DLD1 (cell line): Measurements from ENCODE around the gene DDOST.
"Not testable (repeated sequence)": the region's sequence is repeated elsewhere in the genome, so short reads cannot be mapped to it uniquely, and the experiment has no call there.

Source experiments
- in situ Hi-C: cut with HindIII; loops from 2 replicates; pipeline ENCODE4 v1.10.0; 2017; ENCODE audit warnings: low sequenced_read_pairs

Gene DDOST

DNA sequence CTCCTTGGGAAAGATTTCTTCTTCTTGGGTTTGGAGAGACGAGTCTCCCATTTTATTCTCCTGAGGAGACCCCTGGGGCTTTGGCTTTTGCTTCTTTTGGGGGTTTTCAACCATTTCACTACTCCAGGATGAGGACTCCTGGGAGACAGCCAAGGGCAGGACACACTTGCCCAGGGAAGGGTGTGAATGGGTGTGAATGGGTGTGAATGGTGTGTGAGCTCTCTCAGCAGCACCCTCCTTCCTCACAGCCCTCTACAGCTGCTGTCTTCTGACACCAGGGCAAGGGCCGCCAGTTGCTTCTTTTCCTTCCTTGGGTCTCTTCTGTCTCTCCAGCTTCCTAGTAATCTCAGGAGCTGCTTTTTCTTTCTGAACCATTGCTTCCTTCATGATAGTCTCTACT is 32.5 kb upstream of the DDOST start:
- in situ Hi-C loops: no loop called here

DNA sequence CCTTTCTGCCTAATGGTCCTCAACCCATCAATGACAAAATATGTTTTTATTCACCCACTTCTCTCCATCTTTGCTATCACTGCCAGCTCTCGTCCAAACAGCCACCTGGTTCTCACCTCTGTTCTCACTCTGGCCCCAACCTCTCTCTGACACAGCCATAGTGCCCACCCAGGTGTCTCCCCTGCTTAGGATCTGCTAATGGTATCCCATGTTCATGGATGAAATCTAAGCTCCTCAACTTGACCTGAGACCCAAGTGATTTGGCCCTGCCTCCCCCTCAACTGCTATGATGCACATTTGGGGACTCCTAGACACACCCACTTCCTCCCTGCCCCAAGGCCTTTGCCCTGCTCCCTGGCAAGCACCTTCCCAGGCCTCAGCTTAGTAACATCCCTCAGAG is 30.7 kb upstream of the DDOST start:
- in situ Hi-C loops: no loop called here

DNA sequence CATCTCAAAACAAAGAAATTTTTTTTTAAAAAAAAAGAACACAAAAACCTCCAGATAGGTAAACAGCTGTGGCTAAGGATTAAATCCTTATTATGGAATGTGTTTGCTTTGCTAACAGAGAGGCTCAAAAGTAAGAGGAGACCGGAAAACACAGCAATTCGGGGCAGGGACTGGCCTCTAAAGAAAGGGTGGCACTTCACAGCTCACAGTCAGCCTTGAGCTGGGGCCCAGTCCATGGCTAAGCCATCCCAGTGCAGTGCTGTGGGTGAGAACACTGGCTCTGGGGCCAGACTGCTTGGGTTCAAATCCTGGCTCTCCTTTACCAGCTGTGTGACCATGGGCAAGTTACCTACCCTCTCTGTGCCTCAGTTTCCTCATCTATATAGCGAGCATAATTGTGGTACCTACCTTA is 28.5 kb upstream of the DDOST start:
- in situ Hi-C loops: no loop called here

DNA sequence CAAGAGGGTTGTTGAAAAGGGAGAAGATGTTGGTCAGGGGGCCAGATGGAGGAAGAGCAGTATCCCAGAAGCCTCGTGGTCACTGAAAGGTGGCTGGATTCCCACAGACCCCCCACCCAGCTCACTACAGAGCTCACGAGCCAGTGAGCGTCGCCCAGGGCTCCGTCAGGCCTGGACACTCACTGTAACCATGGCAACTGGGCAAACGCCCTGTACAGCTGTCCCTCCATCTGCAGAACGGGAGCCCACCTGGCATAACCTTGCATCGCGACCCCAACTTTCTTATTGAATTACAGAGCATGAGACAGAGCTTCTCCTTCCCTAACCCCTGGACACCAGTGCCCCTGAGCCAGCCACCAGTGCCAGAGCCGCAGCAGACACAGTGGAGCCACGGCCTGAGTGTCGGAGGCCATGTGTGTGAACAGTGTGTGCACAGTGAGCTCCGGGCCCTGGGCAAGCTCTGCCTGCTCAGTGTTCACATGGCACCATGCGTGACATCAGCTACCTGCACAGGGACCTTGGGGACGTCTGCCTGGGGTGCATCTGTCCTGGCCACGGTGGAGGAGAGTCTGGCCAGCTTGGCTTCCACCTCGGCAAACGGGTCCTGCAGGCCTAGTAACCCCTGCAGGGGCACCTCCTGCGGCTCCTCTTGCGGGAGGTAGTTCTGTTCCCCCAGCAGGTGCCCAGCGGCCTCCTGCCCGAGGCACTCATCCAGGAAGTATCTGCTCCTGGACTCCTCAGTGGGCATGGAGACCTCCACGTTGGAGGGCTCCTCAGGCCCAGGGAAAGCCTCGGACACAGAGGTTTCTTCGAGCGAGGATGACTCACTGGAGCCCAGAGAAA is 25.9 kb upstream of the DDOST start:
- in situ Hi-C loops: no loop called here

DNA sequence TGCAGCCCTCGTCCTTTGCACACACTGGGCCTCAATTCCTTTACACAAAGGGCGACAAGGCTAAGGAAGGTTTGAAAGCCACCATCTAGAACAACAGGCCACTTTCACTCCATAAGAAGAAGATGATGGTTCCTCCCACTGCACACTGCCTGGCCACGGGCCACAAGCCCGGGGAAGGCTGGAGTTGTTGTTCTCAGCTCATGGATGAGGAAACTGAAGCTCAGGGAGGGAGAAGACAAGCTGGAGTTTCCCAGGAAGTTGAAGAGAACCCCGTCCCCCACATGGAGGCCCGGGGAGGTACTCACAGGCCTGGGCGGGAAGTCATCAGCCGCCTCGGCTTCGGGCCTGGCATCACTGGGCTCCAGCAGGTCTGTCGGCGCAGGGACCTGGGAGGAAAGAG is 24.6 kb upstream of the DDOST start:
- in situ Hi-C loops: no loop called here

DNA sequence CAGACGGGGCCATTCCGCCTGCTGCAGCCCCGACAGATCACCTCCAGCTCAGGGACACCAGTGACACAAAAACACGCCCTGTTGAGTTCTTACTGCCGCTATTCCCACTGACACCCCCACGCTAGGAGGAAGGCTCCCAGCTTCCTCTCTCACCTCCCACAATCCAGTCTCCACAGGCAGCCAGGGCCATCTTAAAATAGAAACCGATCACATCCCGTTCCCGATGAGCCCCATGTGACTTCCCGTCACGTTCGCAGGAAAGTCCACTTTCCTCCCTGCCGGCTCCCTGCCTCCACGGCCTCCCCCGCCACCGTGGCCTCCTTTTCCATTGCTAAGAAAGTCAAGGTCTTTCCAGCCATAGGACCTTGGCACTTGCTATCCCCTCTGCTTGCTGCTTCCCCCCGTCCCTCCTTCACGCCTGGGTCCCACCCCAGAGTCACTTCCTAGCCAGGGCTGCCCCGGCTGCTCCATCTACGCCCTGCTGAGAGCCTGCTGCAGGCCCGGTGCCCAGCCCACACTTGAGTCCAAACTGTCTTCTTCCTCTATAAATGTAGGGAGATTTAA is 24.0 kb upstream of the DDOST start:
- in situ Hi-C loops: no loop called here

DNA sequence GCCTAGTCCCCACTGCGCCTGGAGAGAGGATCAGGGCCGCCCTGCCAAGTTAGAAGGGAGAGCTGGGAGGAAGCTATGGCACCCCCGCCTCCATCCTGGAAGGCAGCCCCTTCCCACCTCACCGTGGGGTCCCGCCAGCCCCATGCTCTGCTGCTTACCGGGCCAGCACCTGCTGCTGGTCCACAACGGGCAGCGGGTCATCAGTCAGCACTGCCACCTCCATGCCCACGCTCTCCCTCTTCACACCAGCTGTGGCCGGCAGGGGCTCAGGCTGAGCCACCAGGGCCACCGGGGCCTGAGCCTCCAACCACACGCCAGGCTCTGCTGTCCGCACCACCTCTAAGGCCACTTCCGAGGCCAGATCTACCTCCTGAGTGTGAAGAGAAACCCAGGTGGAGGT is 23.5 kb upstream of the DDOST start:
- in situ Hi-C loops: no loop called here

DNA sequence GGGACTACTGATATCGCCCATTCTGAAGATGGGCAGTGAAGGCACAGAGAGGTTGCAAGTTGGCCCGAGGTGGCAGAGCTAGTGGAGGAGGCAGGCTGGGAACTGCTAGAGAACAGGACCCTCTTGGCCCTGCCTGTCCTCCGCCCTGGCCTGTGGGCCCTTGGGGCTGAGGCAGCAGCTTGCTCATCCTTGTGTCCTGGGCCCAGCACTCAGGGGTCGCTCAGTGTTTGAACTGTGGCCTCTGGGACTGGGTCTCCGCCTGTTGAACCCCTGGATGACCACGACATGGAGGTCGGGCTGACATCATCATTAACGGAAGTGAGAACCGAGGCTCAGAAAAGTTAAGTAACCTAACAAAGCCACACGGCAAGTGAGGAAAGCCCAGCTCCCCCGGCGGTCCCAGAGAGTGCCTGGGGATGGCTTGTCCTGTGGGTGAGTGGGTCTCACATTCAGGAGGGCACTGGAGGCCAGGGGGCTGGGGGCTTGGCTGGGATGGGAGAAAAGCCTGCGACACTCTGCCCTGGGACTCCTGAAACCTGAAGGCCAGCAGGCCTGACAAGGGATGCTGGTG is 23.0 kb upstream of the DDOST start:
- in situ Hi-C loops: no loop called here

DNA sequence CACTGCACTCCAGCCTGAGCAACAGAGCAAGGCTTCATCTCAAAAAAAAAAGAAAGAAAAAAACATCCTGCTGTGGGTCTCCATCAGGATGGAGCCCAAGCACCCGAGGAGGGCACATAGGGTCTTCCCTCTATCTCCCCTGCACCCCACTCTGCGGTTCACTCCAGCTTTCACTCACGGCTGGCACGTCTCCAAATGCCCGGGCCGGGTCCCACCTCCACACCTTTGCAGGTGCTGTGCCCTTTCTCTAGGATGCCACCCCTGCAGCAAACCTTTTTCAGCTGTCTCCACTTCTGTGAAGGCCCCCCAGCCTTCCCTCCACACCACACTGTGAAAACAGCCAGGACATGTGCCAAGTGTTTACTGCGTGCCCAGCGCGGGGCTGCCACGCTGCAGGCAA is 22.4 kb upstream of the DDOST start:
- in situ Hi-C loops: no loop called here

DNA sequence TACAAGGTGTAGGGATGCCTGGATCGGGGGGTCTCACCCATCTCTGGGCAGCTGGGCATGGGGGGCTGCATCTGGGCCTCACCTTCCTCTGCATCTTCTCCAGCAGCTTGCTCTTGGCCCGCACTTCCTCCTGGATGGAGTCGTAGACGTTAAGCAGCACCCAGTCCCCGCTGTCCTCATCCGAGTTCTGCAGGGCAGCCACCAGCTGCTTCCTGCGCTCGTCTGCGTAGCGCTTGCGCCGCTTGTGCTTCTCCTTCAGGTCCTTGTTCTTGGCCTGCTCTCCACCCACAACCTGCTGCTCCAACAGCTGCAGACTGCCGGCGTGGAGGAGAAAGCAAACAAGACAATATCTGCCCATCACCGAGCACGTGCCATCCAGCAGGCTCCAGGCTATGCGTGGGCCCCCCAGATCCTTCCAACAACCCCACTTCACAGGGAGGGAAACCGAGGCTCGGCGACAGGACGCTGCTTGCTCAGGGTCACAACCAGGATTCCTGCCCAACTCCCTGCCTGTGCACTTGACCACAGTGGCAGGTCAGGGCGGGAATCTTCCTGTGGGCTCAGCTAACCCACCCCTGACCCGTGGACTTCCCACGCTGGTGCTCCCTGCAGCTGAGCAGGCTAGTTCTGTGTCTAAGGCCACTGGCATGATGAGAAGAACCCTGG is 21.5 kb upstream of the DDOST start:
- in situ Hi-C loops: no loop called here

DNA sequence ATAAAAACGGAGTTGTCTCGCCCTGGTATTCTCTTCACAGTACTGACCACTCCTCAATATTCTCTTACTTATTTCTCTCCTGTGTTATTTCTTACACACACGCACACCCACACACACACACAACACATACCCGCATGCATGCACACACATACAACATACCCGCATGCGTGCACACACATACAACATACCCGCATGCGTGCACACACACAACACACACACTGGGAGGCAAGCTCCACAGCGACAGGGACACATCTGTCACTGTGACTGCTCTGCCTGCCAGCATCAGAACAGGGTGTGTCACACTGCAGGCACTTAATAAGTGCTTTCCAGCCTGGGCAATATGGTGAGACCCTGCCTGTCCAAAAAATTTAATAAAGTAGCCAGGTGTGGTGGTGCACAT is 20.8 kb upstream of the DDOST start:
- in situ Hi-C loops: no loop called here

DNA sequence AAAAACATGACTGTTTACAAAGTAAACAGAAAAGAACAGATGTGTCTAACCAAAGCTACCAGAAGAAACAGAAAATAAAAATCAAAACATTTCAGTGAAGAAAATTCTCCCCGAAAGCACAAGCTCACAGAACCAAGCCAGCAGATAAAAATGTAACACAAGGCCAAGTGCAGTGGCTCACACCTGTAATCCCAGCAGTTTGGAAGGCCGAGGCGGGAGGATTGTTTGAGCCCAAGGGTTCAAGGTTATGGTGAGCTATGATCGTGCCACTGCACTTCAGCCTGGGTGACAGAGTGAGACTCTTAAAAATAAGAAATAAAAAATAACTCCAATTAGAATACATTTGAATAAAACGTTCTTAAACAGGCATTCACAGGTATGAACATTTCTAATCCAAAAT is 19.1 kb upstream of the DDOST start:
- in situ Hi-C loops: no loop called here

DNA sequence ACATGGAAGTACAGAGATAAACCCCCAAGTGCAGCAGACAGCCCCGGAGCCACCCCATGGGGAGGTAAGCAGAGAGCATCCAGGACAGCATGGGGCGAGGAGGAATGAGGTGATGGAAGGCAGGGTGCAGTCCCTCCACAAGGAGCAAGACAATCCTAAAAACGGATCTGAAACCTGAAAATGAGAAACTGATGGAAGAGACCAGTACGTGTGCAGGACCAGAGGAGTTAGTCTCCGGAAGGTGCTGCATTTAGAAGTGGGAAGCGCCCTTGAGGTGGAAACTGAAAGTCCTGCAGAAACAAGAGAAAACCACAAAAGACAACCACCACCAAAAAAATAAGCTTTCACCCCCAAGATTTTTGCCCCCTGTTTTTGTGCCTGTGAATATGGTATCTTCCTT is 17.4 kb upstream of the DDOST start:
- in situ Hi-C loops: no loop called here

DNA sequence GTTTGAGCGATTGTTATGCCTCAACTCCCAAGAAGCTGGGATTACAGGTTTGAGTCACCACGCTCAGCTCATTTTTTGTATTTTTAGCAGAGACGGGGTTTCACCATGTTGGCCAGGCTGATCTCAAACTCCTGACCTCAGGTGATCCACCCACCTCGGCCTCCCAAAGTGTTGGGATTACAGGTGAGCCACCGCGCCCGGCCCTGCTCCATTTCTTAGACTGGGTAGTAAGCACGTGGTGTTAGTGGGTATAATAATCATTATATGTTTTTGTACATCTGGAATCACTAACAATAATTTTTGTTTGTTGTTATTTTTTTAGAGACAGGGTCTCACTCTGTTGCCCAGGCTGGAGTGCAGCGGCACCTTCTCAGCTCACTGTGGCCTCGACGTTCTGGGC is 12.5 kb upstream of the DDOST start:
- in situ Hi-C loops: not testable (repeated sequence)

DNA sequence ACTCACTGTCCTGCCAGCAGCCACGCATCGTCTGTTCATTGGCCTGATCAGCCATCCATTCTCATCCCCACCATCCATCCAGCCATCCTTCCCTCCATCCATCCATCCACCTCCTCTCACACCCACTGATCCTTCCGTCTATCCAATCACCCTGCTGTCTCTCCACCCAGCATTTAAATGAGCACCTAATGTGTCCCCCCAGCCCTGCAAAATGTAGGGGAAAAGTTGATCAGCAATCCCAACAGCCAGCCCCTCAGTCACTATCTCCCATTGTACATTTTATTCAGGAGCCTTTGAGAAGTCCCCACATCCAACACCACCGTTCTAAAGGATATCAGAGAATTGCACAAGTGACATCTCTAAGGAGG is 11.1 kb upstream of the DDOST start:
- in situ Hi-C loops: no loop called here

DNA sequence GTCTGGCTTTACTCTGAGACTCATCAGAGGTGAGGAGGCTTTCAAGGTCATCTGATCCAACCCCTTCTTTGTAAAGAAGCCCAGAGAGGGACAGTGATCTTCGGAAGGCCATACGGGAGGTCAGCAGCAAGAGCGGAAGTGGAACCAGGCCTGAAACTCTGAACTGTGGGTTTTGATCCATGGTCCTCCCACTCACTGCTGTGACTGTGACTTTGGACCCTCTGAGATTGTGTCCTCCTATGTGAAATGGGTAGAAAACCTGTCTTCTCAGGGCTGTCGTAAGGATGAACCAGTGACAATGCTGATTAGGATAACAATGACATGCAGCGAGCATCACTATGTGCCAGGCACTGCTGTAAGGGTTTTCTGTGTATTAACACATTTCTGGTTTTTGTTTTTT is 9.8 kb upstream of the DDOST start:
- in situ Hi-C loops: no loop called here

DNA sequence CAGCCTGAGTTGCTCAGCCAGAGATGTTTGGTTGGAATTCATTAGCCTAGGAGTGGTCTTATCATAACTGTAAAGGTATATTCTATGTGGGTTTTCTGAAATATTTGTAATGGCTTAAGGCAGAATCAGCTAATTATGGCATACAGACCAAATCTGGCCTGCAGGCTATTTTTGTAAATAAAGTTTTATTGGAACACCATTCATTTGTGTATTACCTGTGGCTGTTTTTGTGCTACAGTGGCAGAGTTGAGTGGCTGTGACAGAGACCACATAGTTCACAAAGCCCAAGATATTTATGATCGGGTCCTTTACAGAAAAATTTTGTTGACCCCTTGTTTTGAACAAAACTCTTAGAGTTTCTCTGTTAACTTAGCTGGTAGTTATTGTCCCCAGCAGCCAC is 7.4 kb upstream of the DDOST start:
- in situ Hi-C loops: no loop called here

DNA sequence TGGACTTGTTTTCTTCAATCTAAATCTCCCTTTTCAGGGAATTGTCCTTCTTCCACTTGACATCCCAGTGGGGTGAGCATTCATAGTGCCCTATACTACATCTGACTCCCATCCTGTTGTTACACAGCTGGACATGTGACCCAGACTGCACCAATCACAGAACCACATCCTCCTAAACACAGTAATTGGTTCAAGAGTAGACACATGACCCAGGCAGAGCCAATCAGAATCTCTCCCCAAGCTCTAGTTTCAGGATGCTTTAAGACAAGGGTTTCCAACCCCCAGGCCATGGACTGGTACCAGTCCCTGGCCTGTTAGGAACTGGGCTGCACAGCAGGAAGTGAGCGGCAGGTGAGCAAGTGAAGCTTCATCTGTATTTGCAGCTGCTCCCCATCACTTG is 5.6 kb upstream of the DDOST start:
- in situ Hi-C loops: no loop called here

DNA sequence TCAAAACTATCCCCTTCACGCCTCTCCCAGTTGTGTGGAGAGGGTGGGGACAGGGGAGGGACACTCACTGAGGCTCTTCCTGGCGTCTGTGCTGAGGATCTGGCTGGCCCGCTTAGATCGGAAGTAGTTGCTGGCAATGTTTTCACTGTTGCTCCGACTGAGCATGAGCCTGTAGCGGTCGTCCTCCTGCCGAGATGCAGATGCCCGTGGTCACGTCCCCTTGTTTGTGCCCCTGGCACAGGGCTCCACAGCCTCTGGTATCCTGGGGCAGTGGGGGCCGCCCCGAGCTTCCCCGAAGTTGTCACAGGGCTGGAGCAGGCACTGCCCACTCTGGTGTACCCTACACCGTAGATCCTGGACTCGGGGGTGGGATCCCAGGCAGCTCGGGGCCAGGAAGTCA is 5.0 kb upstream of the DDOST start:
- in situ Hi-C loops: no loop called here

DNA sequence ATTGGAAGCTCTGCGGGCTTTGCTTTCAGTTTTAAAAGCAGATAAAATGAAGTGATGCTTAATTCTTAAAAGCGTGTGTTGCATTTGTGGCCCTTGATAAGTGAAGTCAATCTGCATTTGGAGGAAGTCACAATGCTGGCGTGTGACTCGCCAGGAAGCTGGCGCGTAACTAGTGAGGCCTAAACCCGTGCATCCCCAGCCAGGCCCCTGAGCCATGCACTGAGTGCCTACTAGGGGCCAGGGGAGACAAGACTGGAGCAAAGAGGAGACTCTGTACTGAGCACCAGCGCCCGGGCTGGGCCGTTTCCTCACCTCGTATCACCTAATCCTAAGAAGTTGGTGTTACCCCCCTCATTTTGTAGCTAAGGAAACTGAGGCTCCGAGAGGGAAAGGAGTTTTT is 4.6 kb upstream of the DDOST start:
- in situ Hi-C loops: no loop called here

DNA sequence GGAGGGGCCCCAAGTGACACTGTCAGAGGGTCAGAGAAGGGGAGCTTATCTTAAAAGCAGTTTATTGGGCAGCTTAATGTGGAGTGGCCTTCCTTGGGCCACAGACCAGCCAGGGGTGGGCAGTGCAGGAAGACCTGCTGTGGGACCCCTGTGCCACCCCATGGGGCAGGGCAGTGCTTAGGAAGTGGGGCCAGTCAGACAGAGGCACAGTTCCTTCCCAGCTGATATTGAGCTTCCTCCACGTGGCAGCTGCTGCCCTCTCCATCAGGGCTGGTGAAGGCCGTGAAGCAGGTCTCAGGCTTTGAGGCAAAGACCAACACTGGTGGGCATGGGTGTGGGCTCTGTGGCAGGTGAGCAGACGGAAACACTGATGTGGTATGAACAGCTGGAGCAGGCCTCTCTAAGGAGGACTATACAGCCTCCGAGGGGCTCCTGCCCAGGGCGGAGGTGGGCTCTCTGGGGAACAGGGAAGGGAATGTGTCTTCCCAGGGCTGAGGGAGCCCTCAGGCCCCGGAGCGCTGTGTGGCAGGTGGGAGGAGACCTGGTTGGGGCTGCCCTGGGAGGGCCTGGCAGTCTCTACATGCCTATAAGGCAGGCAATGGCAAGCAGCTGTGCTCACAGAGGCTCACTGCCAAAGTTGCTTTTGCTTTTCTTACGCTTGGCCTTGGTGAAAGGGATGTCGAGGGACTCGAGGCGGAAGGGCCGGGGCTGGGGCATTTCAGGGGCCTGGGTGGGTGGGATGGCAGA is 3.0 kb upstream of the DDOST start:
- in situ Hi-C loops: no loop called here
